WTC11 (cell line): Measurements from ENCODE around the gene LEMD3. TPM values are rescaled to one million over a fixed set of nuclear protein-coding genes. Genes with fewer than 3 reads are reported as not detected.

Source experiments
- ATAC-seq: fragments of 200-7000 bp; cut with Tn5 transposase; 2 replicates; pipeline ENCODE4 v1.10.0; 2021; ENCODE audit warnings: mild to moderate bottlenecking, moderate library complexity
- CTCF ChIA-PET: fragments of 300-600 bp; sonication (Branson Sonifier 250); formaldehyde crosslinking; loops from one replicate; lab custom pipeline; 2021; ENCODE audit warnings: antibody characterized with exemption; lab: Charles Lee
- POLR2A ChIA-PET: fragments of 350-600 bp; sonication (Branson Sonifier 250); formaldehyde crosslinking; loops from one replicate; lab custom pipeline; 2021; ENCODE audit warnings: antibody characterized with exemption; lab: Charles Lee
- DNase-seq: peaks from one replicate; pipeline ENCODE4 v3.0.0; 2021; ENCODE audit warnings: low spot score
- H3K27ac Mint-ChIP-seq: 2 replicates; pipeline ENCODE4 v1.8.0; 2021; ENCODE audit warnings: mixed read lengths
- H3K27me3 Mint-ChIP-seq: 2 replicates; pipeline ENCODE4 v1.8.0; 2021; ENCODE audit warnings: low read depth, mild to moderate bottlenecking, moderate library complexity, mixed read lengths
- H3K36me3 Mint-ChIP-seq: 2 replicates; pipeline ENCODE4 v1.8.0; 2021; ENCODE audit warnings: mixed read lengths
- H3K4me1 Mint-ChIP-seq: 2 replicates; pipeline ENCODE4 v1.8.0; 2022; ENCODE audit warnings: mixed read lengths
- H3K4me3 Mint-ChIP-seq: 2 replicates; pipeline ENCODE4 v1.8.0; 2021; ENCODE audit warnings: mild to moderate bottlenecking, moderate library complexity, mixed read lengths
- H3K9me3 Mint-ChIP-seq: 2 replicates; pipeline ENCODE4 v1.8.0; 2021; ENCODE audit warnings: mixed read lengths
- AFF4 ChIP-seq: sonication (generic); formaldehyde crosslinking; IDR thresholded peaks from 2 replicates; pipeline ENCODE4 v1.8.1; 2023; ENCODE audit warnings: mild to moderate bottlenecking, missing genetic modification reagents, borderline replicate concordance
- ATF2 ChIP-seq: sonication (generic); formaldehyde crosslinking; IDR thresholded peaks from 2 replicates; pipeline ENCODE4 v1.8.1; 2022; ENCODE audit warnings: low read depth, missing genetic modification reagents, borderline replicate concordance
- ATF3 ChIP-seq: sonication (generic); formaldehyde crosslinking; conservative IDR thresholded peaks from 2 replicates; pipeline ENCODE4 v1.8.1; 2022; ENCODE audit warnings: mild to moderate bottlenecking, missing genetic modification reagents
- E2F5 ChIP-seq: sonication (generic); formaldehyde crosslinking; IDR thresholded peaks from 2 replicates; pipeline ENCODE4 v1.8.1; 2022; ENCODE audit warnings: mild to moderate bottlenecking, moderate library complexity, missing genetic modification reagents
- EMX1 ChIP-seq: fragments of 250-450 bp; sonication (Bioruptor Pico); IDR thresholded peaks from 2 replicates; pipeline ENCODE4 v1.8.0; 2021; ENCODE audit warnings: mild to moderate bottlenecking
- FOXJ3 ChIP-seq: sonication (generic); formaldehyde crosslinking; IDR thresholded peaks from 2 replicates; pipeline ENCODE4 v1.9.0; 2021; ENCODE audit warnings: missing genetic modification reagents, mild to moderate bottlenecking, borderline replicate concordance
- FOXP1 ChIP-seq: sonication (generic); formaldehyde crosslinking; IDR thresholded peaks from 2 replicates; pipeline ENCODE4 v1.8.0; 2022; ENCODE audit warnings: missing genetic modification reagents, mild to moderate bottlenecking, moderate library complexity, borderline replicate concordance
- GRHL2 ChIP-seq: fragments of 250-450 bp; sonication (Bioruptor Pico); IDR thresholded peaks from 2 replicates; pipeline ENCODE4 v1.8.0; 2022; ENCODE audit warnings: mild to moderate bottlenecking, moderate library complexity; ENCODE audit not compliant: insufficient replicate concordance, severe bottlenecking
- GTF2I ChIP-seq: fragments of 250-450 bp; sonication (Bioruptor Pico); conservative IDR thresholded peaks from 2 replicates; pipeline ENCODE4 v1.4.0; 2021; ENCODE audit warnings: mild to moderate bottlenecking
- HMGXB4 ChIP-seq: sonication (generic); formaldehyde crosslinking; IDR thresholded peaks from 2 replicates; pipeline ENCODE4 v1.8.1; 2023; ENCODE audit warnings: mild to moderate bottlenecking, moderate library complexity, missing genetic modification reagents
- MLX ChIP-seq: sonication (generic); formaldehyde crosslinking; IDR thresholded peaks from 2 replicates; pipeline ENCODE4 v1.8.1; 2023; ENCODE audit warnings: mild to moderate bottlenecking, missing genetic modification reagents, moderate library complexity
- MXD4 ChIP-seq: fragments of 250-450 bp; sonication (Bioruptor Pico); IDR thresholded peaks from 2 replicates; pipeline ENCODE4 v1.8.0; 2021; ENCODE audit warnings: mild to moderate bottlenecking, moderate library complexity, borderline replicate concordance
- PRDM15 ChIP-seq: sonication (generic); formaldehyde crosslinking; IDR thresholded peaks from 2 replicates; pipeline ENCODE4 v1.8.0; 2022; ENCODE audit warnings: missing genetic modification reagents
- ZNF512 ChIP-seq: sonication (generic); formaldehyde crosslinking; IDR thresholded peaks from 2 replicates; pipeline ENCODE4 v1.8.1; 2022; ENCODE audit warnings: missing genetic modification reagents, borderline replicate concordance
- total RNA-seq: library from RNA; stranded (reverse); gene quantifications from 3 replicates; pipeline ENCODE4 v1.2.3, GENCODE V29; 2021

LEMD3 gene
- total RNA-seq, 1 experiment from 2014 or later: 31.3 TPM

GRCh38 chr12:65200007-65200665 lies 30.8 kb downstream of the LEMD3 start:
- TF ChIP-seq PRDM15 (CRISPR knock-in tag) (no peak), E2F5 (CRISPR knock-in tag) (no peak), ATF3 (CRISPR knock-in tag) (no peak), MXD4 (CRISPR knock-in tag) (no peak), FOXP1 (CRISPR knock-in tag) (no peak), FOXJ3 (CRISPR knock-in tag) (no peak), AFF4 (CRISPR knock-in tag) (no peak), GRHL2 (CRISPR knock-in tag) (no peak)
- H3K4me1 Mint-ChIP-seq: peaks cover 36% of the 10 kb centered on the region
- no peak for DNase-seq
- no peak overlapping the region for H3K27ac Mint-ChIP-seq
- H3K9me3 Mint-ChIP-seq: peaks cover 9% of the 10 kb centered on the region
- ATAC-seq: no peak
- no peaks in the 10 kb centered on the region for H3K27me3 Mint-ChIP-seq
- ChIA-PET CTCF (no interaction called here), POLR2A (no interaction called here)
- no peak overlapping the region for H3K4me3 Mint-ChIP-seq
- H3K36me3 Mint-ChIP-seq: peaks cover 14% of the 10 kb centered on the region

GRCh38 chr12:65203376-65203775 lies 34.0 kb downstream of the LEMD3 start:
- ChIA-PET POLR2A (no interaction called here), CTCF (no interaction called here)
- ATAC-seq: no peak
- Mint-ChIP-seq H3K27me3 (no peaks in the 10 kb centered on the region), H3K9me3 (no peaks in the 10 kb centered on the region), H3K4me1 (peaks cover 30% of the 10 kb centered on the region), H3K27ac (no peak overlapping the region), H3K36me3 (no peaks in the 10 kb centered on the region), H3K4me3 (no peak overlapping the region)
- DNase-seq: no peak
- TF ChIP-seq GTF2I (no peak), MLX (CRISPR knock-in tag) (no peak), ZNF512 (CRISPR knock-in tag) (no peak), EMX1 (CRISPR knock-in tag) (no peak), HMGXB4 (no peak), ATF2 (CRISPR knock-in tag) (no peak)
